Activated CD8-positive, alpha-beta memory T cell treated with anti-CD3 and anti-CD28 coated beads for 36 hours (primary cell): ENCODE measurements around the gene ADCY3. TPM values are rescaled to one million over a fixed set of nuclear protein-coding genes. Genes with fewer than 3 reads are reported as not detected.
"Not testable (repeated sequence)": the region's sequence is repeated elsewhere in the genome, so short reads cannot be mapped to it uniquely, and the experiment has no call there.

ENCODE experiments used
- CTCF ChIA-PET: fragments of 350-600 bp; sonication (Branson Sonifier 250); formaldehyde crosslinking; loops from one replicate; lab custom pipeline; 2021; ENCODE audit warnings: antibody characterized with exemption; lab: Charles Lee
- POLR2A ChIA-PET: fragments of 350-600 bp; sonication (Branson Sonifier 250); formaldehyde crosslinking; loops from one replicate; lab custom pipeline; 2021; ENCODE audit warnings: antibody characterized with exemption; lab: Charles Lee
- total RNA-seq, 2 experiments: library from RNA; stranded (reverse); gene quantifications; one replicate each; pipeline ENCODE4 v1.2.3, GENCODE V29; 2021

Gene ADCY3
- total RNA-seq, 2 experiments from 2014 or later = 87.0 to 88.5 TPM

GRCh38 chr2:24839729-24840128, 80.3 kb downstream of the ADCY3 start:
- ChIA-PET POLR2A (no interaction called here), CTCF (interaction anchor here (0.7 kb wide), 1 partner anchor 9 kb away, joined by 3 read pairs; no protein-coding TSS in a partner anchor)

GRCh38 chr2:24838541-24838940, 81.5 kb downstream of the ADCY3 start:
- POLR2A ChIA-PET = no interaction called here

GRCh38 chr2:24837996-24838513, 82.0 kb downstream of the ADCY3 start:
- CTCF ChIA-PET = no interaction called here
- POLR2A ChIA-PET = no interaction called here

More at GRCh38 chr2:24838541-24838940, 81.5 kb downstream of the ADCY3 start:
- CTCF ChIA-PET = no interaction called here

- CTCF ChIA-PET = interaction anchor here (0.8 kb wide), 1 partner anchor 11 kb away, joined by 3 read pairs; no protein-coding TSS in a partner anchor
- POLR2A ChIA-PET = no interaction called here
Measured at GRCh38 chr2:24836706-24837105, 83.3 kb downstream of the ADCY3 start.

GRCh38 chr2:24836206-24836605, 83.8 kb downstream of the ADCY3 start:
- ChIA-PET POLR2A (interaction anchor here (0.8 kb wide), 1 partner anchor 342 kb away, joined by 3 read pairs; no protein-coding TSS in a partner anchor), CTCF (interaction anchor here (0.8 kb wide), 1 partner anchor 11 kb away, joined by 3 read pairs; no protein-coding TSS in a partner anchor)

GRCh38 chr2:24835411-24835810, 84.6 kb downstream of the ADCY3 start:
- POLR2A ChIA-PET = interaction anchor here (0.8 kb wide), 1 partner anchor 343 kb away, joined by 3 read pairs; no protein-coding TSS in a partner anchor
- CTCF ChIA-PET = not testable (repeated sequence)

DNA sequence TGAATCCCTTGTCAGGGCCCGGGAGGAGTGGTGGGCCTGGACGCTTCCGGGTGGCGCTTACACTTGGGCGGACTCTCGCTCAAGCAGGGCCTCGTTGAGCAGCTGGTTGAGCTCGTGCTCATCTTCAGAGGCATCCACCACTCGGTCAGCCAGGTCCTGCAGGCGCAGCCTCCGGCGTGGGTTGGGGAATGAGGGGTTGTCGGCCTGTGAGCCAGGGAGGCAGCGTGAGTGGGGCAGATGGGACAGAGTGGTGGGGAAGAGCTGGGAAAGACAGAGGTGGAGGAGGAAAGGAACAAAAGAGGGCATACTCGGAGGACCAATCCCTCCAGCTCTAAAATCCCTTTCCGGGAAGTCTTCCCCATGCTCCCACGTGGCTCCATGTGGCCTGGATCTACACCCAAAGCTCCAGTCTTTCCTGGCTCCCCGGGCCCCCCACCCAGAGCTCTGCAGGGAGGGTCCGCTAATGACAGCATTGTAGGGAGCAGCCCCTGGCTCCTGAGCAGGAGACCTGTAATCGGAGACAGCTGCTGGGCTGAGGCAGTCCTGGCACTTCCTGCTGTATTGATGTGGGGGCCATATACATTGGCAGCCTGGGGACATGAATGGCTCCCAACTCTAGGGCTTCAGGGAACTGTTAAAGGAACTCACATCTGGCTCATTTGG, 85.2 kb downstream of the ADCY3 start:
- ChIA-PET CTCF (no interaction called here), POLR2A (interaction anchor here (0.6 kb wide), 1 partner anchor 11 kb away, joined by 5 read pairs; no protein-coding TSS in a partner anchor)

DNA sequence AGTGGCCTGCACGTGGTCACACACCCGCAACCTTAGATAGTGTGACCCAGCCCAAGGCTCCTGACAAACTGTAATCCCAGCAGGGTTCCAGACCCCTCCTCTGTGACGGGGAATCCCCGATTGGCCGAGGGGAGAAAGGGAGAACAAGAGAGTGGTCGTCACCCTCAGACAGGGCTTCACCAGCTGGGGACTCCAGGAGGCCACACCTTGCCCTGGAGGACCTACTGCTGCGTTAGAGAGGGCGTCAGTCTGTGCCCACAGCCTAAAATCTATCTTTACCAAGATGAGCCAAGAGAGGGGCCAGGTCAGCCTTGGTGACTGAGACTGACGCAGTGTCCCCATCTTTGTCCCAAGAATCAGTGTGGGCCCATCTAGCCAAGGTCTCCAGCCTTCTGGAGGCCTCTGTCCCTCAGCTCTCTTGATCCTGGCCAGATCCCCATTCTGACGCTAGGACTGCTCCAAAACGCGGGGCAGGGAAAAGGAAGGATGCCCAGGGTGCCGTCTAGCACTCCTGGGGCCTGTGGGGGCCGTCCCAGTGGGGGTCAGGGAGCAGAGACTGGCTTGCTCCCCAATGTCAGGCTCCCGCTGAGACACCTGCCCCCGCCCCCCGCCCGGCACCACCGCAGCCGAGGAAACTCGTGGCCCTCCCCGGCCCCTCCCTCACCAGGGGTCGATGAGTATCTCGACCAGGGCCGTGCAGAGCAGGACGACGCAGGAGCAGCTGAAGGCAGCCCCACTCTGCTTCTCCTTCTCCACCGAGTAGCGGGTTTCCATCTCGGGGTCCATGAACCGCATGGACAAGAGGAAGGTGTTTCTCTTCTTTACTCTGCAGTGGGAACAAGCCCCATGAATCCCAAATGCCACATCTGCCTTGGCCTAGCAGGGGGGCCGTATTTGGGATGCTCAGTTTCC, 86.0 kb downstream of the ADCY3 start:
- CTCF ChIA-PET = no interaction called here
- POLR2A ChIA-PET = no interaction called here

DNA sequence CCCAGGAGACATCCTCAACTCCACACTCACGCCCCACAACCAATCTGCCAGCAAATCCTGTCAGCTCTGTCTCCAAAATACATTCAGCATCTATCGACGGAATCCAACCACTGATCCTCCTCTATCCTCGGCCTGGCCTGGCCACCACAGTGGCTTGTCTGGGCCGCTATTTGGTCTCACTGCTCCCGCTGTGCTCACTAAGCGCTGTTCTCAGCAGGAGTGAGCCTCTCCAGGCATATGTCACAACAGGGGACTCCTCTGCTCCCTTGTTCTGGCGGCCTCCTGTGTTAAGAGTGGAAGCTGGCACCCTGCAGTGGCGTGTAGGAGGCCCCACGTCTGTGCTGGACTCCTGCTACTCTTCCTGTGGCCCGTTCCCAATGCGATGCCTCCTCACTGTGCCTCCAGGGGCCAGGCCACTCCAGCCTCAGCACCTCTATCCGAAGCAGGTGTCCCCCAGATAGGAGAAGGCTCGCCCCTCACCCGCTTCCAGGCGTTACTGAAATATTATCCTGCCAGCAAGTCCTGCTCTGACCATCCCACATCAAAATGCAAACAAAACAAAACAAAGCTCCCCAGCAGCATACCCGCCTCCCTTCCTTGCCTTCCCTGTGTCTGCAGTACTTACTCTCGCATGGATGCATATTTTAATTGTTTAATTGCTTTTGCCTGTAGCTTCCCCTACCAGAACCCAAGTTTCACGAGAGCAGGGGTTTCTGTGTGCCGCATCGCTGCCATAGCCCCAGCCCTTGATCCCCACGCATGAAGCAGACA, 86.9 kb downstream of the ADCY3 start:
- POLR2A ChIA-PET = no interaction called here
- CTCF ChIA-PET = no interaction called here

GRCh38 chr2:24832521-24832920, 87.5 kb downstream of the ADCY3 start:
- POLR2A ChIA-PET = no interaction called here
- CTCF ChIA-PET = no interaction called here

DNA sequence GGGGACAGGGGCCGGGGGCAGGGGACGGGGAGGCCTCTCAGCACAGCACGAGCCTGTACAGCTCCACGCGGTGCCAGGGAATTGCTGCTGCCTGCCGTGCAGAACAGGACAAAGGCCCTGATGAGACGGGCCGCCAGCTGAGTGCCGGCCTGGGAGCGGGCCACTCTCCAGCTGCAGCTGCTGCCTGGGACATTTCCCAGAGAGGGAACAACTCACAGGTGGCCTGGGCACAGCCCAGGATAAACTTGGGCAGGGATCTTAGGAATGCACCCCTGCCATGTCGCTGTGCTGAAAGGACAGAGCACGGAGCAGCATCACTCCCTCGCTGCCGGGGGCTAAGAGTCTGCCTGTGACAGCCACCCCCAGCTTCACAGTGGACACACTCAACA, 88.0 kb downstream of the ADCY3 start:
- ChIA-PET CTCF (no interaction called here), POLR2A (no interaction called here)

DNA sequence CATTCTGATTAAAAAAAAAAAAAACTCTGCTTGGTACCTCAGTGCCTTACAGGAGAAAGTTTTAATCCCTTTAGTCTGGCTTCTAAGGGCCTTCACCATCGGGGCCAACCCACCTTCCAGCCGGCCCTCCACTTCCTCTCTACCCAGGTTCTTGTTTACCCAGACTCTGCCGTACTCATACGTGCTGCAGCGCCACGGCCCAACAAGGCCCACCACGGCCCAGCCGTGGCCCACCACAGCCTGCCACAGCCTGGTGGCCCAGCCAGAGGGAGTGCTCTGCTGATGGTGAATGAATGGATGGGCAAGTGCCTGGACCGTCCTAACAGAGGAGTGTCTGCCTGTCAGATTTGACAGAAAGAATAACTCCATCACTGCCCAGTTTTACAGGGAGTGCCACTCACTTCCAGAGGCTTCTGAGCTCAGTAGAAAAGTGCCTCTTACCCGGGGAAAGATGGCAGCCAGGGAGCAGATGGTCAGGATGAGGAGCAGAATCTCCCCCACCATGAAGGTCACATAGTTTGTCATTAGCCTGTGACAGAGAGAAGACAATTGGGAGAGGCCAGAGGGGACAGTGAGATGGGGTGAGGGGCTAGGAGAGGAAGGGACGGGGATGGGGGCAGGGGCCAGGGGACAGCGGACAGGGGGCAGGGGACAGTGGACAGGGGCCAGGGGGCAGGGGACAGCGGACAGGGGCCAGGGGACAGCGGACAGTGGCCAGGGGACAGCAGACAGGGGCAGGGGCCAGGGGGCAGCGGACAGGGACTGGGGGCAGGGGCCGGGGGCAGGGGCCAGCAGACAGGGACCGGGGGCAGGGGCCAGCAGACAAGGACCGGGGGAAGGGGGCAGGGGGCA, 88.6 kb downstream of the ADCY3 start:
- CTCF ChIA-PET = interaction anchor here (0.7 to 0.9 kb wide), 2 partner anchors 8 to 40 kb away, joined by 3 read pairs; no protein-coding TSS in a partner anchor
- POLR2A ChIA-PET = no interaction called here

GRCh38 chr2:24830786-24831185, 89.3 kb downstream of the ADCY3 start:
- POLR2A ChIA-PET = no interaction called here
- CTCF ChIA-PET = interaction anchor here (0.7 to 0.9 kb wide), 2 partner anchors 9 to 39 kb away, joined by 3 read pairs; no protein-coding TSS in a partner anchor

- POLR2A ChIA-PET = interaction anchor here (0.6 kb wide), 1 partner anchor 567 kb away, joined by 3 read pairs; no protein-coding TSS in a partner anchor
- CTCF ChIA-PET = interaction anchor here (0.7 to 0.9 kb wide), 2 partner anchors 9 to 39 kb away, joined by 3 read pairs; no protein-coding TSS in a partner anchor
Measured at GRCh38 chr2:24830351-24830750, 89.7 kb downstream of the ADCY3 start.

DNA sequence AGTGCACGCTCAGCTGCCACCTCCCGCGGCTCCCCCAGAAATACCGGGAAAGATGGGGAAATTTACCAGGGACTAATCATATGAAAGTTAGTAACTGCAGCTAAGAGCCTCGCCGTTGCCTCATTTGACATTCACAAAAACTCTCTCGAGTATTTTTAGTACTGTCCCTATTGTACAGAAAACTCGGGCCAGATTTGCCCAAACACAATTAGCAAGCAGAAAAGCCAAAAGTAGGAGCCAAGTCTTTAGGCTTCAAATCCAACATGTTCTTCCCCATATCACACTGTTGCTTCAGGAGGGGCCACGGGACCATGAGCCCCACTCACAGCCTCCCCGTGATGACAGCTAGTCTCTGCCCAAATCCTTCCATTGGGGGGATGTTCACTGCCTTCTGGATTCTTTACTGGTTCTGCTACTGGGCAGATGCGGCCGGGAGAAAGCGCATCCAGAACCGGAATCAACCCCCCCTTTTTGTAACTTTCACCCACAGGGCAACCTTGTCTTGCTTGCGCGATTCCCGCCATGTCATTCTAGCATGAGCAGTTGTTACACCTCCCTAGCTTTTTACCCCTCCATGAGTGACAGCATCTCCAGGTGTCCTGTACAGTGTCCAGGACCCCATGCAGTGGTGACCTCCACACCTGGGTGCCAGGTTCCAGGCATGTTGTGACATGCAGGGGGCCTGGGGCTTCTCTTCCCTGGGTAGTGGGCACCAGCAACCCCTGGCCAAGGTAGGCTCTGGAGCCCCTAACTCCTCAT, 91.6 kb downstream of the ADCY3 start:
- ChIA-PET POLR2A (no interaction called here), CTCF (interaction anchor here (0.6 to 3.9 kb wide), 17 partner anchors 15 to 482 kb away, joined by 3 to 41 read pairs (median 3); partner anchors contain the start of genes CENPO and PTRHD1)

DNA sequence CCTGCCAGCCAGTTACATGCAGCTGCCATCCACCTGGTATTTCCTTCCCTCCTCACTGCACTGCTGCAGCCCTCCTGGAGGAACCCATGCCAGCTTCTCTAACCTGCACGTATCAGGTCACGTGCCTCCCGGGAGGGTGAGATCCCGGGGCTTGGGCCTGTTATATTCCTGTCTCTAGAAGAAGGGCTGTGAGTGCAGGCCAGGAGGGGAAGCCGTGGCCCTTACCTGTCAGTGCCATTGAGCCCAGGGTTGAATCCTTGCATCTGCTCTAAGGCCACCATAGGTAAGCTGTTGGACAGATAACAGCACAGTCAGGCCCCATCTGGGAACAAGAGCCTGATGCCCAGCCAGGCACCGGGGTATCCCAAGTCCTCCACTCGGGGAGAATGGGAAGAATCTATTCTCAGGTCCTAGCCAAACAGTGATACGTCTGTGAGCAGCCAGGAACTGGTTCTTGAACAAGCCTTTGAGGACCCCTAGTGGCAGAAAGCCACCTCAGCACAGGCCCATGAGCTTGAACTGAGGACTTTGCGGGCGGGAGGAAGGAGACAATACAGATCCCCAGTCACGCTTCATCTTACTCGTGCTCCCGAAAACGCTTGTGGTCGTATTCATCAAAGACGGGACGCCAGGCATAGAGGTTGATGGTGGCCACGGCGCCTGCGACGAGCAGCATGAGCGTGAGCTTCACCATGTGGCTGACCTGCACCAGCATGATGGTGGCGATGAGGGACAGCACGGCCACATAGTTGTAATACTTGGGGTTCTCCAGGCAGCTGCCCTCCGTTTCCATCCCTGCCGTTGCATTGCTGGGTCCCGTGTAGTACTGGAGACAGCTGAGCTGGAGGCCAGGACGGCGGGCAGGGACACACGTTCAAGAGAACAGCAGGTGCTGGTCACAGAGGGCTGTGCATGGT, 92.5 kb downstream of the ADCY3 start:
- ChIA-PET CTCF (interaction anchor here (0.6 to 3.9 kb wide), 16 partner anchors 14 to 481 kb away, joined by 3 to 41 read pairs (median 3); partner anchors contain the start of genes CENPO and PTRHD1), POLR2A (no interaction called here)
